ENCODE measurements around the gene MEOX2. TPM values are rescaled to one million over a fixed set of nuclear protein-coding genes. Genes with fewer than 3 reads are reported as not detected.

MEOX2 gene
- total RNA-seq, 1 experiment from 2014 or later: not detected

DNA sequence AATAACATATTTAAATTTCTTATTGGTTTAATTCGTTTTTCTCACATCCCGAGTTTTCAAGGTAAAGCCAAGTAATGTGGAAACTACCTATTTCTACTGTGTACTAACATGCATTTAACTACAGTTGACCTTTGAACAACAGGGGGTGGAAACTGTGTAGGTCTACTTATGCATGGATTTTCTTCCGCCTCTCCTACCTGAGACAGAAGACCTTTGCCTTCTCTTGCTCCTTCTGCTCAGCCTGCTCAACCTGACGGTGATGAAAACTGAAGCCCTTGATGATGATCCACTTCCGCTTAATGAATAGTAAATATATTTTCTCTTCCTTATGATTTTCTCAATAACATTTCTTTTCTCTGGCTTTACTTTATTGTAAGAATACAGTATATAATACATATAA, 18.5 kb downstream of the MEOX2 start:
- Histone ChIP-seq H3K23ac (ENCODE audit: insufficient read length, low read depth, low read length) (no peak overlapping the region), H3K79me2 (ENCODE audit: insufficient read depth, low read length) (no peaks in the 10 kb centered on the region), H4K8ac (replicated peaks; ENCODE audit: insufficient read length, low read depth, low read length) (no peak overlapping the region), H3K56ac (ENCODE audit: insufficient read length, low read depth, low read length) (no peak overlapping the region), H3K4me1 (ENCODE audit: insufficient read depth, low read length) (no peaks in the 10 kb centered on the region; the same call in 1 of the 2 replicates), H2BK12ac (ENCODE audit: insufficient read length, low read depth, low read length) (no peak overlapping the region), H3T11ph (ENCODE audit: low read length) (no peak overlapping the region), H4K20me1 (ENCODE audit: control insufficient read depth, insufficient read depth, insufficient read length) (no peaks in the 10 kb centered on the region), H2AFZ (ENCODE audit: low read length) (no peak overlapping the region), H4K5ac (ENCODE audit: insufficient read length, low read depth, low read length) (no peak overlapping the region), H3K27me3 (ENCODE audit: insufficient read depth, low read length) (no peaks in the 10 kb centered on the region), H3K14ac (ENCODE audit: insufficient read depth, low read length) (no peak overlapping the region), H3K23me2 (ENCODE audit: insufficient read length, low read depth, low read length, poor library complexity, severe bottlenecking) (no peaks in the 10 kb centered on the region), H3K27ac (ENCODE audit: insufficient read length, low read depth, low read length) (no peak overlapping the region), H2BK120ac (ENCODE audit: low read depth, low read length, poor library complexity, severe bottlenecking) (no peak overlapping the region), H3K18ac (ENCODE audit: insufficient read length, low read depth, low read length) (no peak overlapping the region), H3K9me3 (ENCODE audit: control insufficient read depth, low read depth, low read length) (no peaks in the 10 kb centered on the region), H4K91ac (ENCODE audit: insufficient read length, low read depth, low read length) (no peak overlapping the region), H2BK5ac (ENCODE audit: insufficient read length, low read length) (no peak overlapping the region), H2BK20ac (ENCODE audit: low read depth, low read length, poor library complexity, severe bottlenecking) (no peak overlapping the region), H3K4ac (ENCODE audit: low read depth, low read length) (no peak overlapping the region), H2BK15ac (ENCODE audit: low read depth, low read length) (no peak overlapping the region), H3K79me1 (ENCODE audit: insufficient read depth, low read depth, low read length, poor library complexity, severe bottlenecking) (no peaks in the 10 kb centered on the region), H3K9ac (ENCODE audit: extremely low read depth, insufficient read length, low read length) (no peak overlapping the region), H2AK5ac (ENCODE audit: insufficient read length, low read length) (no peak overlapping the region), H3K4me2 (ENCODE audit: insufficient read depth, insufficient read length, low read length) (no peak overlapping the region)
- WGBS (ENCODE audit: extremely low coverage, insufficient read length, low lambda C conversion rate): no CpG with 5 or more reads among the region's 5 CpGs
- TF ChIP-seq, protein P1, sequence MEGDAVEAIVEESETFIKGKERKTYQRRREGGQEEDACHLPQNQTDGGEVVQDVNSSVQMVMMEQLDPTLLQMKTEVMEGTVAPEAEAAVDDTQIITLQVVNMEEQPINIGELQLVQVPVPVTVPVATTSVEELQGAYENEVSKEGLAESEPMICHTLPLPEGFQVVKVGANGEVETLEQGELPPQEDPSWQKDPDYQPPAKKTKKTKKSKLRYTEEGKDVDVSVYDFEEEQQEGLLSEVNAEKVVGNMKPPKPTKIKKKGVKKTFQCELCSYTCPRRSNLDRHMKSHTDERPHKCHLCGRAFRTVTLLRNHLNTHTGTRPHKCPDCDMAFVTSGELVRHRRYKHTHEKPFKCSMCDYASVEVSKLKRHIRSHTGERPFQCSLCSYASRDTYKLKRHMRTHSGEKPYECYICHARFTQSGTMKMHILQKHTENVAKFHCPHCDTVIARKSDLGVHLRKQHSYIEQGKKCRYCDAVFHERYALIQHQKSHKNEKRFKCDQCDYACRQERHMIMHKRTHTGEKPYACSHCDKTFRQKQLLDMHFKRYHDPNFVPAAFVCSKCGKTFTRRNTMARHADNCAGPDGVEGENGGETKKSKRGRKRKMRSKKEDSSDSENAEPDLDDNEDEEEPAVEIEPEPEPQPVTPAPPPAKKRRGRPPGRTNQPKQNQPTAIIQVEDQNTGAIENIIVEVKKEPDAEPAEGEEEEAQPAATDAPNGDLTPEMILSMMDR (conservative IDR thresholded peaks at IDR 0.05): no peak
- H3K36me3 Mint-ChIP-seq (ENCODE audit: insufficient read depth in 1 of 3, low read depth in 3 of 3): no peaks in the 10 kb centered on the region
- H3K9me3 Mint-ChIP-seq: no peaks in the 10 kb centered on the region
- 0 out of 4 replicates have a peak, but pooled peaks cover 0 to 2% of the 10 kb centered on the region in 2 experiments for H3K4me1 Mint-ChIP-seq
- no peak for DNase-seq
- no peaks in the 10 kb centered on the region; the same call in 1 of the 2 replicates for H3K27me3 Mint-ChIP-seq (ENCODE audit: low read depth)
- H3K4me3 Mint-ChIP-seq: no peak overlapping the region
- H3K27ac Mint-ChIP-seq: no peak overlapping the region
